RWPE2 (cell line): ENCODE data around the gene UFL1.
"Not testable (repeated sequence)": the region's sequence is repeated elsewhere in the genome, so short reads cannot be mapped to it uniquely, and the experiment has no call there.

ENCODE experiments used
- ATAC-seq: fragments of 200-7000 bp; cut with Tn5 transposase; 3 replicates; pipeline ENCODE4 v1.9.1; 2021; ENCODE audit warnings: low read depth
- DNase-seq: peaks from one replicate; pipeline ENCODE4 v3.0.0-alpha.2; 2020; ENCODE audit warnings: low spot score
- H3K27ac ChIP-seq: fragments of 450-650 bp; 2 replicates; pipeline ENCODE4 v1.5.1; 2017; ENCODE audit warnings: mild to moderate bottlenecking; ENCODE audit not compliant: poor library complexity, severe bottlenecking
- H3K27me3 ChIP-seq: fragments of 250-450 bp; sonication (Bioruptor Pico); 2 replicates; pipeline ENCODE4 v1.5.1; 2021; ENCODE audit warnings: mild to moderate bottlenecking, moderate library complexity; ENCODE audit not compliant: insufficient read depth, poor library complexity, severe bottlenecking
- H3K36me3 ChIP-seq: fragments of 250-450 bp; sonication (Bioruptor Pico); 2 replicates; pipeline ENCODE4 v1.5.1; 2020; ENCODE audit warnings: low read depth, mild to moderate bottlenecking, moderate library complexity
- H3K4me1 ChIP-seq: fragments of 250-450 bp; sonication (Bioruptor Pico); 2 replicates; pipeline ENCODE4 v1.5.1; 2021; ENCODE audit warnings: mild to moderate bottlenecking, moderate library complexity; ENCODE audit not compliant: insufficient read depth, poor library complexity, severe bottlenecking
- H3K4me3 ChIP-seq: fragments of 250-450 bp; sonication (Bioruptor Pico); 2 replicates; pipeline ENCODE4 v1.5.1; 2021; ENCODE audit warnings: mild to moderate bottlenecking, moderate library complexity; ENCODE audit not compliant: severe bottlenecking
- H3K9me3 ChIP-seq: fragments of 250-450 bp; sonication (Bioruptor Pico); 2 replicates; pipeline ENCODE4 v1.5.1; 2021; ENCODE audit warnings: mild to moderate bottlenecking, moderate library complexity; ENCODE audit not compliant: severe bottlenecking
- CTCF ChIP-seq: fragments of 450-650 bp; IDR thresholded peaks from one replicate; pipeline ENCODE4 v1.5.1; 2017; ENCODE audit warnings: mild to moderate bottlenecking, moderate library complexity; ENCODE audit not compliant: poor library complexity, severe bottlenecking

UFL1 gene

GRCh38 chr6:96545882-96546281 lies 24.3 kb downstream of the UFL1 start:
- ATAC-seq, result no peak
- H3K4me3 ChIP-seq, result no peak overlapping the region
- no peak for DNase-seq
- no peaks in the 10 kb centered on the region for H3K27me3 ChIP-seq
- H3K4me1 ChIP-seq, result no peaks in the 10 kb centered on the region
- TF ChIP-seq CTCF, result no peak
- H3K36me3 ChIP-seq, result peaks cover 88% of the 10 kb centered on the region
- H3K27ac ChIP-seq, result no peak overlapping the region
- H3K9me3 ChIP-seq, result no peaks in the 10 kb centered on the region

- Histone ChIP-seq H3K27ac (no peak overlapping the region), H3K4me3 (no peak overlapping the region), H3K9me3 (no peaks in the 10 kb centered on the region), H3K4me1 (no peaks in the 10 kb centered on the region), H3K27me3 (no peaks in the 10 kb centered on the region), H3K36me3 (peaks cover 93% of the 10 kb centered on the region)
- ATAC-seq (no peak), DNase-seq (no peak)
- no peak for TF ChIP-seq CTCF
These were observed 26.0 kb downstream of the UFL1 start for GRCh38 chr6:96547654-96548053.

DNA sequence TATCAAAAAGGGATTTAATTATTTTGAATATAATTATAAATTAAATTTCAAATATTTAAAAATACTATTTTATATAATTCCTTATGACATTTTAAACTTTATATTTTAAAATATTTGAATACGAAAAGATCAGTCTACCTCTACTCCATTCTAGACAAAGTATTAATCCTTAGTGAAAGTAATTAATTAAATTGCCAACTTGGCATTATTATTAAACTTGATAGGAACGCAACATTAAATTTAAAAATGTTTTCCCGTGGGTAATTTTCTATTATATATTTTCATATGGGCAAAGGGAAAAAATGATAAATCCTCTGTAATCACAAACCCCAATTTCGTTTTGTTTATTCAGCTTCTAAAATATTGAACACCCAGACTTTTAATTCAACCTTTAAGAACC lies 33.0 kb downstream of the UFL1 start:
- DNase-seq, result no peak
- peaks cover 61% of the 10 kb centered on the region for H3K36me3 ChIP-seq
- H3K9me3 ChIP-seq, result no peaks in the 10 kb centered on the region
- no peaks in the 10 kb centered on the region for H3K27me3 ChIP-seq
- H3K4me3 ChIP-seq, result no peak overlapping the region
- H3K27ac ChIP-seq, result no peak overlapping the region
- no peak for TF ChIP-seq CTCF
- H3K4me1 ChIP-seq, result no peaks in the 10 kb centered on the region
- ATAC-seq, result no peak

DNA sequence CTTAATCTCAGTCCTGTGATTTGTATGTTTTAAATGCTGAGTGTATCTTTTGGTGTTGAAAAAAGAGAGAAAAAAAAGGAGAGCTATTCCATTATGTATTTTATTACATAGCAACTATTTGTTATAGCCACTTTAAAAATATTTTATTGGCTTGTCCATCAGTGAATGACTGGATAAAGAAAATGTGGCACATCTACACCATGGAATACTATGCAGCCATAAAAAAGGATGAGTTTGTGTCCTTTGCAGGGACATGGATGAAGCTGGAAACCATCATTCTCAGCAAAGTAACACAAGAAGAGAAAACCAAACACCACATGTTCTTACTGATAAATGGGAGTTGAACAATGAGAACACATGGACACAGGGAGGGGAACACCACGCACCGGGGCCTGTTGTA lies 38.1 kb downstream of the UFL1 start:
- H3K27me3 ChIP-seq, DNase-seq, ATAC-seq: not testable (repeated sequence)

DNA sequence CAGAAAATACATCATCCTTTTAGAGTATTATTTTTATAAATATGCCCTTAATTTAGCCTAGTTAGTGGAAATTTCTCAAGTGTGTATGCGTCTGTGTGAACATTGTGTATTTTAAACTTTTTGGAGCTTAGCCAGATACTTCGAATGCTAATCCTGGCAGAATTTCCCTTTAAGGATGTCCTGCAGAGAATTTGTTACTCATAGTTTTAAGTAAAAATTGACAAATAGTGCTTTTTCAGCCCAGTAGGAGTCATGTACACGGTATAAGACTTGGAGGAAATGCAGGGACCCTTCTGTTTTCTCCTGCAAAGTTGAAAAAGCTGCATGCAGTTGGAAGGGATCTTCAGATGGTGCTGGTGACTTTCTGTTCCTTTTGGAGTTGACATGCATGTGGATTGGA lies 41.3 kb downstream of the UFL1 start, which contains the start of gene FHL5:
FHL5 (plus strand) TSS at position 243 of the 400 bp plus-strand sequence. CDS start 40,486 bp downstream, outside the sequence.
- DNase-seq (no peak), ATAC-seq (no peak)
- Histone ChIP-seq H3K9me3 (no peaks in the 10 kb centered on the region), H3K4me1 (no peaks in the 10 kb centered on the region), H3K36me3 (no peaks in the 10 kb centered on the region), H3K27me3 (peaks cover 3% of the 10 kb centered on the region), H3K4me3 (no peak within 1 kb of the TSS), H3K27ac (no peak within 1 kb of the TSS)
- TF ChIP-seq CTCF, result no peak

More for the DNA sequence above, 38.1 kb downstream of the UFL1 start:
- H3K9me3 ChIP-seq, H3K4me1 ChIP-seq, H3K4me3 ChIP-seq, H3K27ac ChIP-seq, H3K36me3 ChIP-seq: not testable (repeated sequence)
